GM21825 (cell line): Measurements from ENCODE around the gene KCNQ1.

Experiments
- ATAC-seq: cut with Tn5 transposase; IDR thresholded peaks from one replicate; pipeline ENCODE4 v1.9.1; 2021; ENCODE audit warnings: mild to moderate bottlenecking, moderate library complexity; ENCODE audit not compliant: unreplicated experiment

KCNQ1 gene

GRCh38 chr11:2563213-2564007 lies 118.6 kb downstream of the KCNQ1 start:
- no peak for ATAC-seq

- no peak for ATAC-seq
Observed at GRCh38 chr11:2564008-2564530, 119.3 kb downstream of the KCNQ1 start.

GRCh38 chr11:2564588-2565425 lies 120.0 kb downstream of the KCNQ1 start:
- no peak for ATAC-seq

- no peak for ATAC-seq
Observed at GRCh38 chr11:2565447-2566222, 120.8 kb downstream of the KCNQ1 start.

- ATAC-seq = no peak
Observed at GRCh38 chr11:2566223-2567025, 121.6 kb downstream of the KCNQ1 start.

- no peak for ATAC-seq
Observed at GRCh38 chr11:2567026-2567671, 122.3 kb downstream of the KCNQ1 start.

GRCh38 chr11:2569321-2569721 lies 124.5 kb downstream of the KCNQ1 start:
- ATAC-seq = no peak

GRCh38 chr11:2569731-2570210 lies 125.0 kb downstream of the KCNQ1 start:
- ATAC-seq = no peak

GRCh38 chr11:2570211-2570811 lies 125.5 kb downstream of the KCNQ1 start:
- no peak for ATAC-seq

GRCh38 chr11:2570841-2571597 lies 126.2 kb downstream of the KCNQ1 start:
- ATAC-seq = no peak

GRCh38 chr11:2571598-2572281 lies 126.9 kb downstream of the KCNQ1 start:
- ATAC-seq = no peak

GRCh38 chr11:2572491-2573239 lies 127.9 kb downstream of the KCNQ1 start:
- no peak for ATAC-seq

GRCh38 chr11:2573240-2574042 lies 128.6 kb downstream of the KCNQ1 start:
- no peak for ATAC-seq

- ATAC-seq = no peak
Observed at GRCh38 chr11:2574043-2574552, 129.3 kb downstream of the KCNQ1 start.

- ATAC-seq = no peak
Observed at GRCh38 chr11:2574553-2575535, 130.0 kb downstream of the KCNQ1 start.
